ENCODE results near the gene SYNM.

SYNM gene

GRCh38 chr15:99096894-99097426 lies 7.9 kb upstream of the SYNM start:
- peak in 1 of 2 donors; percentile 6 for DNase-seq (ENCODE audit: low read depth in 2 of 2)
- H3K4me3 ChIP-seq (replicated peaks in 1 of 2; ENCODE audit: low read depth in 2 of 2, low read length in 2 of 2): no peak overlapping the region
- no peak for TF ChIP-seq CTCF (IDR thresholded peaks at IDR 0.05; ENCODE audit: low read depth, low read length)

GRCh38 chr15:99097441-99098410 lies 7.2 kb upstream of the SYNM start:
- no peak for DNase-seq (ENCODE audit: low read depth in 2 of 2)
- H3K4me3 ChIP-seq (replicated peaks in 1 of 2; ENCODE audit: low read depth in 2 of 2, low read length in 2 of 2): no peak overlapping the region
- no peak for TF ChIP-seq CTCF (IDR thresholded peaks at IDR 0.05; ENCODE audit: low read depth, low read length)

GRCh38 chr15:99098426-99098825 lies 6.5 kb upstream of the SYNM start:
- no peak for DNase-seq (ENCODE audit: low read depth in 2 of 2)
- no peak overlapping the region for H3K4me3 ChIP-seq (replicated peaks in 1 of 2; ENCODE audit: low read depth in 2 of 2, low read length in 2 of 2)
- no peak for TF ChIP-seq CTCF (IDR thresholded peaks at IDR 0.05; ENCODE audit: low read depth, low read length)

- DNase-seq (ENCODE audit: low read depth in 2 of 2): no peak
- no peak for TF ChIP-seq CTCF (IDR thresholded peaks at IDR 0.05; ENCODE audit: low read depth, low read length)
- no peak overlapping the region for H3K4me3 ChIP-seq (replicated peaks in 1 of 2; ENCODE audit: low read depth in 2 of 2, low read length in 2 of 2)
Measured at GRCh38 chr15:99098991-99099390, 5.9 kb upstream of the SYNM start.

GRCh38 chr15:99099661-99100060 lies 5.2 kb upstream of the SYNM start:
- no peak for DNase-seq (ENCODE audit: low read depth in 2 of 2)
- TF ChIP-seq CTCF (IDR thresholded peaks at IDR 0.05; ENCODE audit: low read depth, low read length): no peak
- H3K4me3 ChIP-seq (replicated peaks in 1 of 2; ENCODE audit: low read depth in 2 of 2, low read length in 2 of 2): no peak overlapping the region

GRCh38 chr15:99100245-99101173 lies 4.4 kb upstream of the SYNM start:
- peak overlapping the region; percentile 42 to 45 for H3K4me3 ChIP-seq (replicated peaks in 1 of 2; ENCODE audit: low read depth in 2 of 2, low read length in 2 of 2)
- peak; percentile 89 for TF ChIP-seq CTCF (IDR thresholded peaks at IDR 0.05; ENCODE audit: low read depth, low read length)
- DNase-seq (ENCODE audit: low read depth in 2 of 2): peak; percentile 73 to 74

Data from cardiac fibroblast (primary cell).